Panc1 (cell line): ENCODE data around the gene EHBP1L1.

ENCODE experiments used
- CTCF ChIP-seq: fragments of 450-650 bp; IDR thresholded peaks from 2 replicates; pipeline ENCODE4 v1.5.1; 2017; ENCODE audit warnings: mild to moderate bottlenecking
- TF ChIP-seq, protein P1 (sequence below), 2 experiments: IDR thresholded peaks; 2 replicates each; pipeline ENCODE4 v1.6.1; 2011 to 2012; ENCODE audit warnings: low read depth in 2 of 2, control low read depth in 1 of 2, low read length in 1 of 2, mild to moderate bottlenecking in 1 of 2, moderate library complexity in 1 of 2; ENCODE audit not compliant: insufficient read depth in 1 of 2

DNA sequence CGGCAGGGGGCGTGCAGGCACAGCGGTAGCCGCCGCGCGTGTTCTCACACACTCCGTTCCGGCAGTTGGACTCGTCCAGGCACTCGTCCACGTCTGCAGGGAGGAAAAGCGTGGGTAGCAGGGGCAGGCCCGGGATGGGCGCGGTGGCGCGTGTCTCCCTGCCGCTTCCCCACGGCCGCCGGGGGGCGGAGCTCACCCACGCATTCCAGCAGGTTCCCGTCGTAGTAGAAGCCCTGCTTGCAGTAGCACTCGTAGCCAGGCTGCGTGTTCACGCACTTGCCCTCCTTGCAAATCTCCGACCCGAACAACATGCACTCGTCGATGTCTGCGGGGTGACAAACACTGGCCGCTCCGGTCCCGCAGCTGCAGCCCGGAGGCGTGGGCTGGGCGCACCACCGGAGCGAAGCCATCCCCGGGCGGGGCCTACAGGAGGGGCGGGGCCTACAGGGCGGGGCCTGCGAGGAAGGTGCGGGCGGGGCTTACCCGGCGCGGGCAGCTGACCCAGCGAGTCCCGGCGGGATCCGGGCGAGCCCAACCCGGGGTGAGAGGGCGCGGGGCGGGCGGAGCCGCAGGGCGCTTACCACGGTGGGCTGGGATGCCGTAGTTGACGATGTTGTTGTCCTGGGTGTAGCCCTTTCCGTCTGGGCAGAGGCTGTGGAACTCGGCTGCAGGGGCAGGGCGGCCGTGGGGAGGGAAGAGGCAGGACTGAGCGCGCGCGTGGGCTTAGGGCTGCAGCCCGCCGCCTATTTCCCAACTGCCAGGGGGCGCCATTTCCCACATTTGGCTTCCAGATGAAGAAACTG is 35.4 kb upstream of the EHBP1L1 start:
- peak; percentile 90; the same call in 1 of the 2 replicates for TF ChIP-seq CTCF
- TF ChIP-seq, protein P1, sequence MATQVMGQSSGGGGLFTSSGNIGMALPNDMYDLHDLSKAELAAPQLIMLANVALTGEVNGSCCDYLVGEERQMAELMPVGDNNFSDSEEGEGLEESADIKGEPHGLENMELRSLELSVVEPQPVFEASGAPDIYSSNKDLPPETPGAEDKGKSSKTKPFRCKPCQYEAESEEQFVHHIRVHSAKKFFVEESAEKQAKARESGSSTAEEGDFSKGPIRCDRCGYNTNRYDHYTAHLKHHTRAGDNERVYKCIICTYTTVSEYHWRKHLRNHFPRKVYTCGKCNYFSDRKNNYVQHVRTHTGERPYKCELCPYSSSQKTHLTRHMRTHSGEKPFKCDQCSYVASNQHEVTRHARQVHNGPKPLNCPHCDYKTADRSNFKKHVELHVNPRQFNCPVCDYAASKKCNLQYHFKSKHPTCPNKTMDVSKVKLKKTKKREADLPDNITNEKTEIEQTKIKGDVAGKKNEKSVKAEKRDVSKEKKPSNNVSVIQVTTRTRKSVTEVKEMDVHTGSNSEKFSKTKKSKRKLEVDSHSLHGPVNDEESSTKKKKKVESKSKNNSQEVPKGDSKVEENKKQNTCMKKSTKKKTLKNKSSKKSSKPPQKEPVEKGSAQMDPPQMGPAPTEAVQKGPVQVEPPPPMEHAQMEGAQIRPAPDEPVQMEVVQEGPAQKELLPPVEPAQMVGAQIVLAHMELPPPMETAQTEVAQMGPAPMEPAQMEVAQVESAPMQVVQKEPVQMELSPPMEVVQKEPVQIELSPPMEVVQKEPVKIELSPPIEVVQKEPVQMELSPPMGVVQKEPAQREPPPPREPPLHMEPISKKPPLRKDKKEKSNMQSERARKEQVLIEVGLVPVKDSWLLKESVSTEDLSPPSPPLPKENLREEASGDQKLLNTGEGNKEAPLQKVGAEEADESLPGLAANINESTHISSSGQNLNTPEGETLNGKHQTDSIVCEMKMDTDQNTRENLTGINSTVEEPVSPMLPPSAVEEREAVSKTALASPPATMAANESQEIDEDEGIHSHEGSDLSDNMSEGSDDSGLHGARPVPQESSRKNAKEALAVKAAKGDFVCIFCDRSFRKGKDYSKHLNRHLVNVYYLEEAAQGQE (IDR thresholded peaks at IDR 0.05; ENCODE audit: insufficient read depth in 1 of 2, low read depth in 2 of 2, low read length in 1 of 2) = 0 out of 4 replicates have a peak, but pooled peaks of 1 of the 2 experiments have one; percentile 26
